PFSK-1 (cell line): ENCODE data around the gene ZNF813.
A peak's percentile ranks its signal among the peaks of the same experiment; 100 is the strongest.

Experiments
- FOXP2 ChIP-seq: optimal IDR thresholded peaks from 2 replicates; pipeline ENCODE3; 2011; ENCODE audit warnings: borderline replicate concordance, control low read depth, inconsistent platforms; ENCODE audit not compliant: insufficient read depth; ENCODE audit errors: extremely low read length, extremely low read depth
- POLR2AphosphoS5 ChIP-seq: IDR thresholded peaks from 2 replicates; pipeline ENCODE4 v1.6.1; 2012; ENCODE audit warnings: low read depth, mild to moderate bottlenecking, control low read depth, low read length, moderate library complexity
- SIN3A ChIP-seq: IDR thresholded peaks from 2 replicates; pipeline ENCODE4 v1.6.1; 2012; ENCODE audit warnings: mild to moderate bottlenecking, low read length, moderate library complexity, borderline replicate concordance; ENCODE audit not compliant: insufficient read depth
- TAF1 ChIP-seq: IDR thresholded peaks from 2 replicates; pipeline ENCODE4 v1.6.1; 2012; ENCODE audit warnings: low read length, control low read depth, borderline replicate concordance; ENCODE audit not compliant: insufficient read depth
- TF ChIP-seq, protein P1 (sequence below), 2 experiments: IDR thresholded peaks; 2 replicates each; pipeline versions ENCODE4 v1.6.1 to v1.8.0; 2011 to 2012; ENCODE audit warnings: low read depth in 2 of 2, low read length in 2 of 2, control low read depth in 1 of 2, inconsistent platforms in 1 of 2, mild to moderate bottlenecking in 1 of 2, moderate library complexity in 1 of 2; ENCODE audit not compliant: insufficient read depth in 1 of 2

Gene ZNF813

DNA sequence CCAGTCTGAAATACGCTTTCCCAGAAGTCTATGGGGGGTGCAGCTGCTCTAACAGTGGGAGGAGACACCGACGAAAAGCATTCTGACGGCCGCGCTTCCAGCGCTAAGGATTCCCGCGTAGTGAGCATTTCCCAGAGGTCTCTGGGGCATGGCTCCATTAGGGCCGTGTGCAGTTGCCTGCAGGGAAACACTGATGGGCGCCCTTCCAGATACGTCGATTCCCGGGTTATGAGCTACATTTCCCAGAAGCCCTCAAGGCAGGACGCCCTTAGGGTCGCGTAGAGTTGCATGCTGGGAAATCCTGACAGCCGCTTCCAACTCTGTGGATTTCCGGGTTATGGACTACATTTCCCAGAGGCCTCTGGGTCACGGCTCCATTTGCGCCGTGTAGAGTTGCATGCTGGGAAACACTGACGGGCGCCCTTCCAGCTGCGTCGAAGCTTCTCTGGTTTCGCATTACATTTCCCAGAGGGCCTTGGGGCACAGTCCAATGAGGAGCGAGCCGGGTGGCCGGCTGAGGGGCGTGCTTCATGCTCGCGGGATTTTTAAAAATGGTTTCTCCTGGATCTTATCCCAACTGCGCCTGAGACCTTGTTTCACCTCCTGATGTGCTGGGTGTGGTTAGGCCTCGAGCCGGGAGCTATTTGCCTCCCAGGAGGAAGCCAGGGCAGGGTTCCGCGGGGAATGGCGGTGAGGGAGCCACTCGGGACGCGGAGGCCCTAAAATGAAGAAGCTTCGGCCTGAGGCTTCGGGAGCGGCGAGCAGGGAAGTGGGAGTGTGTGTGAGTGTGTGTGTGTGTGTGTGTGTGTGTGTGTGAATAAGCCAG is 53.2 kb downstream of the ZNF813 start:
- TF ChIP-seq TAF1 (no peak), FOXP2 (peak; percentile 29), SIN3A (peak; percentile 74; the same call in 1 of the 2 replicates)

DNA sequence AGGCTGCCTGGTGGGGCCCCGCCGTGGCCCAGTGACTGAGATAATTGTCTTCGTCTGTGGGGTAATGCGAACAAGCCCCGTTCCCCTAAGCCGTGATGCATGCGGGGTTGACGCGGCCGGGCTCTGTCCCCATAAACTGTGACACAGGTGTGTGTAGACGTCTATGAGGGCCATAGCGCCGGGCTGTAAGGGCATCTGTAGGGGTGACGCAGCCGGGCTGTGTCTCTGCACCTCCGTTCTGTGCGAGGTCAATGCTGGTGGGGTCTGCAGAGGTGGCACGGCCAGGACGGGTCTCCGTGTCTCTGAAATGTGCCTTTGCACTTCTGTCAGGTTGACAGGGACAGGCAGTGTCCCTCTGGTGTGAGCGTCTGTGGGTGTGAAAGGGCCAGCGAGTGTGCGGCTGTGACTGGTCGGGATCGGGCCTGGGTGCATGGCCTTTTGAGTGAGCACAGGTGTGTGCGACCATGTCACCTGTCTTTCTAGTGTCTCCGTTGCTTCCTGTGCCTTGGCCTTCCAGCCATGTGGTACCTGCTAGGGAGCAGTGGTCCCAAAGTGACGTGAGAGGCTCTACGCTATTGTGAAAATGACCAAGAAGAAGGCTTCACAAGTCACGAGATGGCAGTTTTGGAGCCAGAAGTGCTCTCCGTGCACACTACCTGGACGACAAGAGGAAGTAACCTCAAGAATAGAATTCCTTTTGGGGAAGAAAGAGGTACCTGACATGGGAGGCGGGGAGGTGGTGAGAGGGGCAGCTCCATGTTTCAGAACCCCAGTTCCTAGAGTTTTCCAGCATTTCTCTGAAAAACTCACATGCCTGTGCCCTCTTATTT is 54.1 kb downstream of the ZNF813 start:
- TF ChIP-seq TAF1 (no peak), POLR2AphosphoS5 (no peak), FOXP2 (no peak), SIN3A (no peak)
- TF ChIP-seq, protein P1, sequence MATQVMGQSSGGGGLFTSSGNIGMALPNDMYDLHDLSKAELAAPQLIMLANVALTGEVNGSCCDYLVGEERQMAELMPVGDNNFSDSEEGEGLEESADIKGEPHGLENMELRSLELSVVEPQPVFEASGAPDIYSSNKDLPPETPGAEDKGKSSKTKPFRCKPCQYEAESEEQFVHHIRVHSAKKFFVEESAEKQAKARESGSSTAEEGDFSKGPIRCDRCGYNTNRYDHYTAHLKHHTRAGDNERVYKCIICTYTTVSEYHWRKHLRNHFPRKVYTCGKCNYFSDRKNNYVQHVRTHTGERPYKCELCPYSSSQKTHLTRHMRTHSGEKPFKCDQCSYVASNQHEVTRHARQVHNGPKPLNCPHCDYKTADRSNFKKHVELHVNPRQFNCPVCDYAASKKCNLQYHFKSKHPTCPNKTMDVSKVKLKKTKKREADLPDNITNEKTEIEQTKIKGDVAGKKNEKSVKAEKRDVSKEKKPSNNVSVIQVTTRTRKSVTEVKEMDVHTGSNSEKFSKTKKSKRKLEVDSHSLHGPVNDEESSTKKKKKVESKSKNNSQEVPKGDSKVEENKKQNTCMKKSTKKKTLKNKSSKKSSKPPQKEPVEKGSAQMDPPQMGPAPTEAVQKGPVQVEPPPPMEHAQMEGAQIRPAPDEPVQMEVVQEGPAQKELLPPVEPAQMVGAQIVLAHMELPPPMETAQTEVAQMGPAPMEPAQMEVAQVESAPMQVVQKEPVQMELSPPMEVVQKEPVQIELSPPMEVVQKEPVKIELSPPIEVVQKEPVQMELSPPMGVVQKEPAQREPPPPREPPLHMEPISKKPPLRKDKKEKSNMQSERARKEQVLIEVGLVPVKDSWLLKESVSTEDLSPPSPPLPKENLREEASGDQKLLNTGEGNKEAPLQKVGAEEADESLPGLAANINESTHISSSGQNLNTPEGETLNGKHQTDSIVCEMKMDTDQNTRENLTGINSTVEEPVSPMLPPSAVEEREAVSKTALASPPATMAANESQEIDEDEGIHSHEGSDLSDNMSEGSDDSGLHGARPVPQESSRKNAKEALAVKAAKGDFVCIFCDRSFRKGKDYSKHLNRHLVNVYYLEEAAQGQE (IDR thresholded peaks at IDR 0.05; ENCODE audit: insufficient read depth in 1 of 2, low read depth in 2 of 2, low read length in 2 of 2) = no peak

DNA sequence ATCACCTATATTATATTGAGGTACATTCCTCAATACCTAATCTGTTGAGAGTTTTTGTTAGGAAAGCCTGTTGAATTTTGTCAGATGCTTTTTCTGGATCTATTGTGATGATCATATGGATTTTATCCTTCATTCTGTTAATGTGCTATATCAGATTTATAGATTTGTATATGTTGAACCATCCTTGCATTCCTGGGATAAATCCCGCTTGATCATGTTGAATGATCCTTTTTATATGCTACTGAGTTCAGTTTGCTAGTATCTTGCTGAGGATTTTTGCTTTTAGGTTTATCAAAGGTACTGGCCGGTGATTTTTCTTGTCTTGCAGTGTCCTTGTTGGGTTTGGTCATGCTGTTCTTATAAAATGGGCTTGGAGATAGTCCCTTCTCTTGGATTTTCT is 58.4 kb downstream of the ZNF813 start:
- TF ChIP-seq POLR2AphosphoS5 = no peak

DNA sequence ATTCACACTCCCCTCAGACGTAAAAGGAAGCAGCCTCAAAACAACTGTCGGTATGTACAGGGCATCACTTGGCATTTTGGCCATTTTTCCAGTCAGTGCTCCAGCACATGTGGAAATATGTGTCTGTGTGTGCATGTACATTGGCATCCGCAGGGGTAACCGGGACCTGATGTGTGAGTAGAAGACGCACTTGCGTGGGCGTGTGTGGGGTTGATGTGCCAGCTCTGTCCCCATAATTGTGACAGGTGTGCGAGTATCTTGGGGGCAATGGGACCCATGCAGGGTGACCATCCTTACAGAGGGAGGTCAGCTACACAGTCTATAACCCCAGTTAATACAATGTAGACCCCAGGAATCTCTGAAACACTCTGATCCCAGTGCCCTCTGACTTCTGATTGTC is 63.1 kb downstream of the ZNF813 start:
- TF ChIP-seq TAF1 (no peak), SIN3A (no peak), POLR2AphosphoS5 (no peak), FOXP2 (no peak)
- TF ChIP-seq, protein P1 (IDR thresholded peaks at IDR 0.05; ENCODE audit: insufficient read depth in 1 of 2, low read depth in 2 of 2, low read length in 2 of 2) = no peak

DNA sequence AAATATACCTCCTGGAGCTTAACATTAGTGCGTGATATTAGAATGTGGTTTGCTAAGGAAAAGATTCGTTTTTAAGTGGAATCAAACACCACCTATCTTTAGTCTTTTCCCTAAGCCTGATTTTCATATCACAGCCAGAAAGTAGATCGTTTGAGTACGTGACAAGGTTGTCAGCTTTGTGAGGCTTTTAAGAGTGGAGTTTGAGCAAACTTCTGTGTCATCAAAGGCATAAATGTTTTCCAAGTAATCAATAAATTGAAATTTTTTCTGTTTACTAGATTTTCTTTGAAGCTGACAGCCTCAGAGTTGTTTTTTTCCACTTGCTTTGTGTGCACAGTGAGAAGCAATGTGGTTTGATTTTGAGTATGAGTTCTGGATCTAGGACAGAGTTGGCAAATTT is 63.9 kb downstream of the ZNF813 start:
- TF ChIP-seq FOXP2 (no peak), TAF1 (no peak), POLR2AphosphoS5 (no peak), SIN3A (no peak)
- TF ChIP-seq, protein P1 (IDR thresholded peaks at IDR 0.05; ENCODE audit: insufficient read depth in 1 of 2, low read depth in 2 of 2, low read length in 2 of 2) = no peak

DNA sequence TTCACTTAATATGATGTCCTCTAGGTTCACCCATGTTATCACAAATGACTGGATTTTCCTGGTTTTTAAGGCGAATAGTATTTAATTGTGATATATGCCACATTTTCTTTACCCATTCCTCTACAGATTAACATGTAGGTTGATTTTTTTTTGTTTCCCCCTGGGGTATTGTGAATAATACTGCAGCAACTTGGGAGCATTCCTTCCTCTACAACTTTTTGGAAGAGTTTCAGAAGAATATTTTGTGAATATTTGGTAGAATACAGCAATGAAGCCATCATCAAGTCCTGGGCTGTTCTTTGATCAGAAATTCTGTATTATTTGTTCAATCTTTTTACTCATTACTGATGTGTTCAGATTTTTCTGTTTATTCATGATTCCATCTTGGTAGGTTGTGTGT is 64.8 kb downstream of the ZNF813 start:
- no peak for TF ChIP-seq POLR2AphosphoS5
- no peak for TF ChIP-seq TAF1
- TF ChIP-seq SIN3A = no peak
- TF ChIP-seq, protein P1 (IDR thresholded peaks at IDR 0.05; ENCODE audit: insufficient read depth in 1 of 2, low read depth in 2 of 2, low read length in 2 of 2) = no peak
- no peak for TF ChIP-seq FOXP2
